HepG2 (cell line): ENCODE measurements around the gene CYTH1. TPM values are rescaled to one million over a fixed set of nuclear protein-coding genes. Genes with fewer than 3 reads are reported as not detected.

Experiments used
- ATAC-seq: fragments of 200-7000 bp; cut with Tn5 transposase; 3 replicates; pipeline ENCODE4 v1.9.1; 2020; ENCODE audit warnings: mild to moderate bottlenecking, moderate library complexity
- BruUV-seq: library from RNA; stranded (reverse); fragments of 400-500 nt; replicated peaks from 2 replicates; lab custom pipeline; 2021; lab: Mats Ljungman, UMichigan
- CTCF ChIA-PET: fragments of 300-600 bp; formaldehyde crosslinking; extraction: SDS; loops from one replicate; lab custom pipeline; 2021; ENCODE audit warnings: low total read pairs, inconsistent platforms, low intra/inter-chr PET ratio; lab: Yijun Ruan, JAX
- POLR2A ChIA-PET: fragments of 350-600 bp; sonication (Branson Sonifier 250); formaldehyde crosslinking; loops from one replicate; lab custom pipeline; 2020; ENCODE audit warnings: antibody characterized with exemption, inconsistent platforms; lab: Yijun Ruan, JAX
- DNase-seq: peaks from one replicate; pipeline ENCODE4 v3.0.0-alpha.2; 2015; ENCODE audit warnings: low spot score
- FAIRE-seq: peaks from 3 replicates; lab custom pipeline; 2011; peaks lifted over from hg19 to GRCh38; lab: Jason Lieb, UNC
- H2AFZ ChIP-seq: one replicate; pipeline ENCODE4 v1.6.1; 2011; ENCODE audit warnings: low read length, inconsistent platforms
- H3K27ac ChIP-seq: fragments of 300-600 bp; 3 replicates; pipeline ENCODE4 v1.8.0; 2011; ENCODE audit warnings: mixed run types, mild to moderate bottlenecking, mixed read lengths, low read length, inconsistent platforms; ENCODE audit not compliant: insufficient read depth; ENCODE audit errors: extremely low read length
- H3K27me3 ChIP-seq, 2 experiments: fragments of 200-600 bp in 1 of 2; 2 replicates in 1 of 2; 3 replicates in 1 of 2; pipeline versions ENCODE4 v1.6.0 to v1.8.0; 2011; ENCODE audit warnings: low read length in 2 of 2, mild to moderate bottlenecking in 2 of 2, moderate library complexity in 2 of 2, inconsistent platforms in 1 of 2; ENCODE audit not compliant: insufficient read depth in 2 of 2, control insufficient read depth in 1 of 2
- H3K36me3 ChIP-seq, 2 experiments: fragments of 200-600 bp in 1 of 2; replicated peaks in 1 of 2; 2 replicates in 1 of 2; 3 replicates in 1 of 2; pipeline versions ENCODE4 v1.5.1 to v1.8.0; 2011; ENCODE audit warnings: low read length in 2 of 2, inconsistent platforms in 1 of 2; ENCODE audit not compliant: insufficient read depth in 2 of 2, control insufficient read depth in 1 of 2
- H3K4me1 ChIP-seq: 2 replicates; pipeline ENCODE4 v1.5.1; 2012; ENCODE audit warnings: low read length, inconsistent platforms; ENCODE audit not compliant: insufficient read depth
- H3K4me2 ChIP-seq: 2 replicates; pipeline ENCODE4 v1.6.0; 2011; ENCODE audit warnings: low read depth, low read length, inconsistent platforms
- H3K4me3 ChIP-seq, 3 experiments: fragments of 200-600 bp in 1 of 3; sonication (generic), shearing (Covaris generic) in 1 of 3; replicated peaks in 1 of 3; 2 replicates each; pipeline ENCODE4 v1.5.1; 2011 to 2016; ENCODE audit warnings: low read length in 3 of 3, inconsistent platforms in 2 of 3, low read depth in 2 of 3, mild to moderate bottlenecking in 2 of 3, control low read depth in 1 of 3, mixed read lengths in 1 of 3; ENCODE audit not compliant: insufficient read depth in 1 of 3
- H3K79me2 ChIP-seq: one replicate; pipeline ENCODE4 v1.6.1; 2011; ENCODE audit warnings: low read length, inconsistent platforms; ENCODE audit not compliant: insufficient read depth
- H3K9ac ChIP-seq: 2 replicates; pipeline ENCODE4 v1.6.0; 2011; ENCODE audit warnings: mild to moderate bottlenecking, low read depth, low read length, inconsistent platforms; ENCODE audit not compliant: insufficient read depth
- H3K9me3 ChIP-seq: 2 replicates; pipeline ENCODE4 v1.5.1; 2012; ENCODE audit warnings: mild to moderate bottlenecking, low read length
- H4K20me1 ChIP-seq: 2 replicates; pipeline ENCODE4 v1.6.0; 2011; ENCODE audit warnings: inconsistent platforms, mild to moderate bottlenecking, low read length, moderate library complexity; ENCODE audit not compliant: insufficient read depth
- ATM ChIP-seq: fragments of 450-650 bp; IDR thresholded peaks from 2 replicates; pipeline ENCODE4 v1.7.1; 2017; ENCODE audit warnings: mild to moderate bottlenecking, borderline replicate concordance
- MEF2D ChIP-seq: sonication (generic); formaldehyde crosslinking; IDR thresholded peaks from 2 replicates; pipeline ENCODE4 v1.5.1; 2020; ENCODE audit warnings: mild to moderate bottlenecking, missing genetic modification reagents
- RELA ChIP-seq: sonication (generic); formaldehyde crosslinking; IDR thresholded peaks from 2 replicates; pipeline ENCODE4 v1.4.0; 2020; ENCODE audit warnings: missing genetic modification reagents
- ZNF10 ChIP-seq: sonication (generic); formaldehyde crosslinking; IDR thresholded peaks from 2 replicates; pipeline ENCODE4 v1.4.0; 2020; ENCODE audit warnings: mild to moderate bottlenecking, low read depth, missing genetic modification reagents, borderline replicate concordance
- ZNF251 ChIP-seq: sonication (generic); formaldehyde crosslinking; IDR thresholded peaks from 2 replicates; pipeline ENCODE4 v1.9.0; 2021; ENCODE audit warnings: mild to moderate bottlenecking, missing genetic modification reagents
- ZNF543 ChIP-seq: sonication (generic); formaldehyde crosslinking; IDR thresholded peaks from 2 replicates; pipeline ENCODE4 v1.4.0; 2020; ENCODE audit warnings: mild to moderate bottlenecking, missing genetic modification reagents
- ZNF547 ChIP-seq: sonication (generic); formaldehyde crosslinking; IDR thresholded peaks from 2 replicates; pipeline ENCODE4 v1.5.1; 2020; ENCODE audit warnings: mild to moderate bottlenecking, missing genetic modification reagents
- ZSCAN29 ChIP-seq: sonication (generic); formaldehyde crosslinking; conservative IDR thresholded peaks from 2 replicates; pipeline ENCODE4 v1.4.0; 2020; ENCODE audit warnings: mild to moderate bottlenecking, missing genetic modification reagents
- WGBS: methylation state at CpG from one replicate; pipeline ENCODE4 v1.1.6; 2017; ENCODE audit warnings: low lambda C conversion rate; 5-methylcytosine and 5-hydroxymethylcytosine counted together
- in situ Hi-C: cut with HindIII; loops from 2 replicates; pipeline ENCODE4 v1.10.0; 2017; ENCODE audit warnings: low pct_unique_long_range_greater_than_20kb; ENCODE audit not compliant: extremely low pct_ligation_motif_present
- intact Hi-C: fragments of 100-400 bp; cut with micrococcal nuclease; formaldehyde crosslinking; loops from one replicate; pipeline ENCODE4 v1.10.0; 2022; ENCODE audit not compliant: unreplicated experiment
- polyA plus RNA-seq, 8 experiments: library from polyadenylated mRNA; depleted of rRNA in 3 of 8; stranded (reverse) in 7 of 8; unstranded in 1 of 8; fragments of >200 nt; fragmentation: Illumina TruSeq in 4 of 8; extraction: Trizol in 4 of 8; gene quantifications; 2 replicates each; pipeline versions ENCODE4 v1.2.1 to v1.2.3, GENCODE V29; 2011 to 2016; ENCODE audit warnings: low read depth in 4 of 8, missing spikeins in 1 of 8, mixed read lengths in 1 of 8; ENCODE audit not compliant: insufficient read depth in 1 of 8
- total RNA-seq, 5 experiments: library from RNA; depleted of rRNA; stranded (reverse); fragments of >200 nt; fragmentation: Illumina TruSeq; extraction: Trizol; gene quantifications; 2 replicates each; pipeline ENCODE4 v1.2.3, GENCODE V29; 2016; ENCODE audit warnings: low read depth in 1 of 5
- TF ChIP-seq, protein P1 (sequence below): sonication (generic); formaldehyde crosslinking; IDR thresholded peaks from 2 replicates; pipeline ENCODE4 v1.9.0; 2021; ENCODE audit warnings: missing genetic modification reagents, mild to moderate bottlenecking, borderline replicate concordance
- TF ChIP-seq, protein P2 (sequence below): sonication (generic); formaldehyde crosslinking; IDR thresholded peaks from 2 replicates; pipeline ENCODE4 v1.5.0; 2020; ENCODE audit warnings: mild to moderate bottlenecking, low read depth, missing genetic modification reagents, borderline replicate concordance
- TF ChIP-seq, protein P3 (sequence below): sonication (generic); formaldehyde crosslinking; IDR thresholded peaks from 2 replicates; pipeline ENCODE4 v1.4.0; 2020; ENCODE audit warnings: missing genetic modification reagents, borderline replicate concordance

CYTH1 gene
- total and polyA plus RNA-seq, 2 of the 13 experiments (the other 11 are each of a cell fraction or from before 2014, with no cell fraction given): 20.1 to 48.9 TPM

DNA sequence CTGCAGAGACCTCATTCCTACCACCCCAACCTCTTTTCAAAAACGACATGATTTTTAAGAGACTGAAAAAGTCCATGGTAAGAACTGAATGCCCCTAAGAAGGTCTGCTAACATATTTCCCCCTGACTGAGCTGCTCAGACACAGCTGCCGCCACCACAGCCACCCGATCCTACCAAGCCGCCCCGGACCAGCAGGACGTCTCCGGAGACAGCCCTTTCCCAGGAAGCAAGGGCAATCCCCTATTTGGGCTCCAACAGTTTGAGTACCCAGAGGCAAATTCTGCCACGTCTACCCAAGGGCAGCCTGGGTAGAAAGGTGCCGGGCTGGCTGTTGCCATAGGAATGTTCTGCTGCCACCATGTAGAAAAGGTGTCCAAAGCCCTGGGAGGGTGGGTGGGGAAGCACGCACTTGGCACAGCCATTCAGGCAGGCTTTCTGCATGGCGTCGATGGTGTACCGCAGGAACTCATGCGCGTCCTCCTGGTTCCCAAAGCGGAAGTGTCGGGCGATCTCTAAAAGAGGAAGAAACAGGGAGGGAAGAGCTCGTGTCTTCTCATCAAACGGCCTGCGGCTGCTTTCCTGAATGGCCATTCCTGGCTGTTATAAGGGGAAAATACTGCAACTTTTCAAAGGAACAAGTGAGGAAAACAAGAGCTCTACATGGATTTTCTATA lies 44.9 kb upstream of the CYTH1 start:
- ATAC-seq (no peak), DNase-seq (no peak), FAIRE-seq (no peak)
- Histone ChIP-seq H2AFZ (no peak overlapping the region), H3K4me1 (peaks cover 17% of the 10 kb centered on the region), H3K27me3 (no peaks in the 10 kb centered on the region), H3K79me2 (peaks cover 23% of the 10 kb centered on the region), H3K36me3 (peaks cover 65 to 92% of the 10 kb centered on the region in 2 experiments), H3K9ac (no peak overlapping the region), H3K9me3 (no peaks in the 10 kb centered on the region), H4K20me1 (peaks cover 6% of the 10 kb centered on the region), H3K27ac (no peak overlapping the region), H3K4me2 (no peak overlapping the region), H3K4me3 (no peak overlapping the region)
- CTCF ChIA-PET: no interaction called here
- POLR2A ChIA-PET: interaction anchor here (1.1 kb wide), 1 partner anchor 12 kb away, joined by 3 read pairs; no protein-coding TSS in a partner anchor
- in situ Hi-C loops (no loop called here), intact Hi-C loops (loop anchor here (5.0 kb wide), 1 partner anchor 35 kb away; no protein-coding TSS in a partner anchor)
- TF ChIP-seq ZSCAN29 (no peak), MEF2D (CRISPR knock-in tag) (no peak), ATM (no peak), ZNF543 (CRISPR knock-in tag) (no peak), RELA (no peak), ZNF547 (CRISPR knock-in tag) (no peak), ZNF10 (CRISPR knock-in tag) (no peak), ZNF251 (no peak)
- TF ChIP-seq, protein P1, sequence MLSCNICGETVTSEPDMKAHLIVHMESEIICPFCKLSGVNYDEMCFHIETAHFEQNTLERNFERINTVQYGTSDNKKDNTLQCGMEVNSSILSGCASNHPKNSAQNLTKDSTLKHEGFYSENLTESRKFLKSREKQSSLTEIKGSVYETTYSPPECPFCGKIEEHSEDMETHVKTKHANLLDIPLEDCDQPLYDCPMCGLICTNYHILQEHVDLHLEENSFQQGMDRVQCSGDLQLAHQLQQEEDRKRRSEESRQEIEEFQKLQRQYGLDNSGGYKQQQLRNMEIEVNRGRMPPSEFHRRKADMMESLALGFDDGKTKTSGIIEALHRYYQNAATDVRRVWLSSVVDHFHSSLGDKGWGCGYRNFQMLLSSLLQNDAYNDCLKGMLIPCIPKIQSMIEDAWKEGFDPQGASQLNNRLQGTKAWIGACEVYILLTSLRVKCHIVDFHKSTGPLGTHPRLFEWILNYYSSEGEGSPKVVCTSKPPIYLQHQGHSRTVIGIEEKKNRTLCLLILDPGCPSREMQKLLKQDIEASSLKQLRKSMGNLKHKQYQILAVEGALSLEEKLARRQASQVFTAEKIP: no peak
- TF ChIP-seq, protein P2, sequence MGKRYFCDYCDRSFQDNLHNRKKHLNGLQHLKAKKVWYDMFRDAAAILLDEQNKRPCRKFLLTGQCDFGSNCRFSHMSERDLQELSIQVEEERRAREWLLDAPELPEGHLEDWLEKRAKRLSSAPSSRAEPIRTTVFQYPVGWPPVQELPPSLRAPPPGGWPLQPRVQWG: no peak
- TF ChIP-seq, protein P3, sequence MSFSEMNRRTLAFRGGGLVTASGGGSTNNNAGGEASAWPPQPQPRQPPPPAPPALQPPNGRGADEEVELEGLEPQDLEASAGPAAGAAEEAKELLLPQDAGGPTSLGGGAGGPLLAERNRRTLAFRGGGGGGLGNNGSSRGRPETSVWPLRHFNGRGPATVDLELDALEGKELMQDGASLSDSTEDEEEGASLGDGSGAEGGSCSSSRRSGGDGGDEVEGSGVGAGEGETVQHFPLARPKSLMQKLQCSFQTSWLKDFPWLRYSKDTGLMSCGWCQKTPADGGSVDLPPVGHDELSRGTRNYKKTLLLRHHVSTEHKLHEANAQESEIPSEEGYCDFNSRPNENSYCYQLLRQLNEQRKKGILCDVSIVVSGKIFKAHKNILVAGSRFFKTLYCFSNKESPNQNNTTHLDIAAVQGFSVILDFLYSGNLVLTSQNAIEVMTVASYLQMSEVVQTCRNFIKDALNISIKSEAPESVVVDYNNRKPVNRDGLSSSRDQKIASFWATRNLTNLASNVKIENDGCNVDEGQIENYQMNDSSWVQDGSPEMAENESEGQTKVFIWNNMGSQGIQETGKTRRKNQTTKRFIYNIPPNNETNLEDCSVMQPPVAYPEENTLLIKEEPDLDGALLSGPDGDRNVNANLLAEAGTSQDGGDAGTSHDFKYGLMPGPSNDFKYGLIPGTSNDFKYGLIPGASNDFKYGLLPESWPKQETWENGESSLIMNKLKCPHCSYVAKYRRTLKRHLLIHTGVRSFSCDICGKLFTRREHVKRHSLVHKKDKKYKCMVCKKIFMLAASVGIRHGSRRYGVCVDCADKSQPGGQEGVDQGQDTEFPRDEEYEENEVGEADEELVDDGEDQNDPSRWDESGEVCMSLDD (CRISPR knock-in tag): no peak
- no TSS peak for BruUV-seq
- 97% methylated on average over 21 of the region's 21 CpGs for WGBS
